SK-N-MC (cell line): Measurements from ENCODE around the gene ACVR2B.

Experiments
- EZH2 ChIP-seq: fragments of 200-600 bp; sonication (generic); IDR thresholded peaks from one replicate; pipeline ENCODE4 v1.6.1; 2017; ENCODE audit warnings: antibody characterized with exemption
- FOXP2 ChIP-seq: optimal IDR thresholded peaks from 2 replicates; pipeline ENCODE3; 2011; ENCODE audit warnings: mild to moderate bottlenecking, moderate library complexity; ENCODE audit not compliant: insufficient read depth; ENCODE audit errors: extremely low read length, control extremely low read depth
- POLR2AphosphoS5 ChIP-seq: IDR thresholded peaks from 2 replicates; pipeline ENCODE4 v1.6.1; 2012; ENCODE audit warnings: mild to moderate bottlenecking, low read depth, low read length, borderline replicate concordance

- no peak for TF ChIP-seq POLR2AphosphoS5
- no peak for TF ChIP-seq EZH2
- no peak for TF ChIP-seq FOXP2
These were observed 61.7 kb downstream of the ACVR2B start for GRCh38 chr3:38515367-38515766.
